Esophagus muscularis mucosa (tissue), 4 donors: ENCODE data around the gene FOXP3.

ENCODE experiments used
- CTCF ChIP-seq, 3 experiments: fragments of 200-600 bp in 2 of 3; fragments of 450-650 bp in 1 of 3; sonication (generic) in 2 of 3; IDR thresholded peaks; one replicate each; pipeline ENCODE4 v1.5.1; 2017 to 2019; ENCODE audit warnings: antibody characterized with exemption in 3 of 3, mild to moderate bottlenecking in 2 of 3, moderate library complexity in 1 of 3
- EP300 ChIP-seq: sonication (generic); formaldehyde crosslinking; IDR thresholded peaks from one replicate; pipeline ENCODE4 v1.6.1; 2017; ENCODE audit warnings: antibody characterized with exemption
- POLR2A ChIP-seq: fragments of 450-650 bp; IDR thresholded peaks from one replicate; pipeline ENCODE4 v1.6.1; 2017; ENCODE audit warnings: antibody characterized with exemption, moderate library complexity, mild to moderate bottlenecking, low read depth
- POLR2AphosphoS5 ChIP-seq, 2 donors: sonication (generic); formaldehyde crosslinking; IDR thresholded peaks; one replicate each; pipeline ENCODE4 v1.6.1; 2017; ENCODE audit warnings: antibody characterized with exemption in 2 of 2

GRCh38 chrX:49286136-49286535 lies 21.6 kb upstream of the FOXP3 start:
- TF ChIP-seq CTCF (IDR thresholded peaks at IDR 0.05) (no peak), EP300 (no peak), POLR2AphosphoS5 (IDR thresholded peaks at IDR 0.05) (no peak), POLR2A (no peak)
